Astrocyte of the cerebellum (primary cell): Measurements from ENCODE around the gene C2CD2.

Experiments
- DNase-seq: peaks from one replicate; pipeline ENCODE4 v3.0.0-alpha.2; 2011; ENCODE audit warnings: low read depth
- H3K4me3 ChIP-seq: 2 replicates; pipeline ENCODE4 v1.5.1; 2011; ENCODE audit warnings: mild to moderate bottlenecking, low read depth, low read length, moderate library complexity
- CTCF ChIP-seq: IDR thresholded peaks from 2 replicates; pipeline ENCODE4 v1.5.1; 2012; ENCODE audit warnings: low read length, low read depth, moderate library complexity, mild to moderate bottlenecking; ENCODE audit errors: missing control alignments
- in situ Hi-C: cut with HindIII; loops from 2 replicates; pipeline ENCODE4 v1.10.0; 2017; ENCODE audit warnings: low sequenced_read_pairs

C2CD2 gene

GRCh38 chr21:41976611-41977010 is 22.8 kb upstream of the C2CD2 start:
- in situ Hi-C loops, result no loop called here
- no peak for TF ChIP-seq CTCF
- no peak for DNase-seq
- no peak overlapping the region for H3K4me3 ChIP-seq

GRCh38 chr21:41975391-41976272 is 21.8 kb upstream of the C2CD2 start:
- in situ Hi-C loops, result no loop called here

GRCh38 chr21:41974752-41975053 is 20.9 kb upstream of the C2CD2 start:
- no peak overlapping the region for H3K4me3 ChIP-seq
- DNase-seq, result no peak
- no peak for TF ChIP-seq CTCF
- in situ Hi-C loops, result no loop called here

More at GRCh38 chr21:41975391-41976272, 21.8 kb upstream of the C2CD2 start:
- H3K4me3 ChIP-seq, result no peak overlapping the region
- no peak for TF ChIP-seq CTCF
- DNase-seq, result no peak

- no peak for DNase-seq
- in situ Hi-C loops, result no loop called here
- no peak overlapping the region for H3K4me3 ChIP-seq
- TF ChIP-seq CTCF, result no peak
These were observed 20.3 kb upstream of the C2CD2 start for GRCh38 chr21:41973861-41974751.

GRCh38 chr21:41973427-41973831 is 19.6 kb upstream of the C2CD2 start:
- in situ Hi-C loops, result no loop called here
- TF ChIP-seq CTCF, result no peak

GRCh38 chr21:41972511-41973205 is 18.8 kb upstream of the C2CD2 start:
- no peak for TF ChIP-seq CTCF
- no peak overlapping the region for H3K4me3 ChIP-seq
- in situ Hi-C loops, result no loop called here
- no peak for DNase-seq

More at GRCh38 chr21:41973427-41973831, 19.6 kb upstream of the C2CD2 start:
- H3K4me3 ChIP-seq, result no peak overlapping the region
- DNase-seq, result no peak
